Measurements from ENCODE around the gene NUB1.

The NUB1 gene

GRCh38 chr7:151313857-151314256 is 27.8 kb upstream of the NUB1 start:
- DNase-seq (ENCODE audit: low spot score), result no peak

GRCh38 chr7:151314401-151314800 is 27.2 kb upstream of the NUB1 start:
- no peak for DNase-seq (ENCODE audit: low spot score)

GRCh38 chr7:151315038-151315655 is 26.5 kb upstream of the NUB1 start:
- DNase-seq (ENCODE audit: low spot score), result peak; percentile 82

GRCh38 chr7:151316896-151317295 is 24.7 kb upstream of the NUB1 start:
- DNase-seq (ENCODE audit: low spot score), result no peak

- DNase-seq (ENCODE audit: low spot score), result no peak
Measured at GRCh38 chr7:151317936-151318335, 23.7 kb upstream of the NUB1 start.

GRCh38 chr7:151319189-151319588 is 22.4 kb upstream of the NUB1 start:
- no peak for DNase-seq (ENCODE audit: low spot score)

GRCh38 chr7:151320263-151320845 is 21.3 kb upstream of the NUB1 start:
- DNase-seq (ENCODE audit: low spot score), result no peak

GRCh38 chr7:151321341-151321740 is 20.3 kb upstream of the NUB1 start:
- no peak for DNase-seq (ENCODE audit: low spot score)

GRCh38 chr7:151322906-151323305 is 18.7 kb upstream of the NUB1 start:
- DNase-seq (ENCODE audit: low spot score), result no peak

GRCh38 chr7:151327022-151327421 is 14.6 kb upstream of the NUB1 start:
- DNase-seq (ENCODE audit: low spot score), result no peak

GRCh38 chr7:151327659-151328058 is 14.0 kb upstream of the NUB1 start:
- DNase-seq (ENCODE audit: low spot score), result no peak

GRCh38 chr7:151330181-151330580 is 11.4 kb upstream of the NUB1 start:
- DNase-seq (ENCODE audit: low spot score), result no peak

GRCh38 chr7:151330661-151331060 is 11.0 kb upstream of the NUB1 start:
- no peak for DNase-seq (ENCODE audit: low spot score)

GRCh38 chr7:151334628-151335027 is 7.0 kb upstream of the NUB1 start:
- DNase-seq (ENCODE audit: low spot score), result no peak

- DNase-seq (ENCODE audit: low spot score), result no peak
Measured at GRCh38 chr7:151336027-151336708, 5.4 kb upstream of the NUB1 start.

GRCh38 chr7:151337346-151337745 is 4.3 kb upstream of the NUB1 start:
- no peak for DNase-seq (ENCODE audit: low spot score)

GRCh38 chr7:151338809-151339208 is 2.8 kb upstream of the NUB1 start:
- no peak for DNase-seq (ENCODE audit: low spot score)

- DNase-seq (ENCODE audit: low spot score), result no peak
Measured at GRCh38 chr7:151339651-151340382, 1.8 kb upstream of the NUB1 start.

GRCh38 chr7:151340794-151341356 is 737 bp upstream of the NUB1 start:
- no peak for DNase-seq (ENCODE audit: low spot score)

- DNase-seq (ENCODE audit: low spot score), result no peak
Measured at GRCh38 chr7:151342102-151342646, 562 bp downstream of the NUB1 start.

- DNase-seq (ENCODE audit: low spot score), result no peak
Measured at GRCh38 chr7:151342811-151343210, 1.2 kb downstream of the NUB1 start.

GRCh38 chr7:151343516-151343915 is 1.9 kb downstream of the NUB1 start:
- DNase-seq (ENCODE audit: low spot score), result no peak

Measured in CD4-positive, alpha-beta T cell treated with Interleukin-6 at 100 ng/mL for 8 hours (primary cell).